Suppressor macrophage treated with lipopolysaccharide for 1 hour (primary cell): ENCODE data around the gene CAPN5.
"Not testable (repeated sequence)": the region's sequence is repeated elsewhere in the genome, so short reads cannot be mapped to it uniquely, and the experiment has no call there.

Experiments
- DNase-seq, 3 donors: peaks; one replicate each; pipeline ENCODE4 v3.0.0-alpha.2; 2020 to 2022

Gene CAPN5

DNA sequence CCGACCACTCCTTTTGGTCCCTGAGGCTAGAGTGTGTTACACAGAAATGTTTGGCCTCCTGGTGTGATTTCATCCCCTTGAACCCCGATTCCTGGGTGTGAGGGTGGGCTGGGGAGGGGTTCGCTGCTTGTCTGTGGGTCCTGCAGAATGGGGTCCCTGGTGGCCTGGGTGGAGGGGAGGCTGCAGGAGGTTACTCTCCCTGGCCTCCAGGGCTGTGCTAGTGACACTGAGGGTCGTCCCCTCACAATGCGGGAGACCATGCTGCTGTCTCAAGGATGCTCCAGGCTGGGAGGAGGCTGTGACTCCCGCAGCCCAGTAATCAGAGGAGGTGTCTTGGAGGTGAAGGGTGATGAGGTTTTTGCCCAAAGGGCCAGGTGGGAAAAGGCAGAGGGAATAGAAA lies 18.9 kb downstream of the CAPN5 start:
- no peak for DNase-seq

GRCh38 chr11:77086521-77087472 lies 20.0 kb downstream of the CAPN5 start:
- no peak for DNase-seq

DNA sequence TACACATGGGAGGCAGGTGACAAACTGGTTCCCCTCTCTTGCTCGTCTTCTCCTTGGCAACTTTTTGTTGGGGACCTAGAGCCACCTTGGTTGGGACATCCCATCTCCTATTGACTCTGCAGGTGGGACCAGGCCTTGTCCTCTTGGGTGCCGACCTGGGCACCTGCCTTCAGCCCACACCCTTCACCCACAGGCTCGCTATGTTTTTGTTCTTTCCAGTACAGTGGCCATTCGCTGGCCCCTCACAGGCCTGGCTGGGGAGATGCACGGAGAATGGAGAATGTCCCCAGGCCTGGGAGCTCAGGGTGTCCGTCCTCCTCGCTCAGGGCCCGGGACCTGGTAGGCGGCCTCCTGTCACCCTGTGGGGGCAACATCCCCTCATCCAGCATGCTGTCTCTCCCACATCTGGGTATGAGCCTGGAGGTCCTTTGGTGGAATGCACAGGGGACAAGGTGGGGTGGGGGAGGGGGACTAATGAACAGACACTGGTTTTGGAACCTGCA lies 21.0 kb downstream of the CAPN5 start:
- DNase-seq: no peak

DNA sequence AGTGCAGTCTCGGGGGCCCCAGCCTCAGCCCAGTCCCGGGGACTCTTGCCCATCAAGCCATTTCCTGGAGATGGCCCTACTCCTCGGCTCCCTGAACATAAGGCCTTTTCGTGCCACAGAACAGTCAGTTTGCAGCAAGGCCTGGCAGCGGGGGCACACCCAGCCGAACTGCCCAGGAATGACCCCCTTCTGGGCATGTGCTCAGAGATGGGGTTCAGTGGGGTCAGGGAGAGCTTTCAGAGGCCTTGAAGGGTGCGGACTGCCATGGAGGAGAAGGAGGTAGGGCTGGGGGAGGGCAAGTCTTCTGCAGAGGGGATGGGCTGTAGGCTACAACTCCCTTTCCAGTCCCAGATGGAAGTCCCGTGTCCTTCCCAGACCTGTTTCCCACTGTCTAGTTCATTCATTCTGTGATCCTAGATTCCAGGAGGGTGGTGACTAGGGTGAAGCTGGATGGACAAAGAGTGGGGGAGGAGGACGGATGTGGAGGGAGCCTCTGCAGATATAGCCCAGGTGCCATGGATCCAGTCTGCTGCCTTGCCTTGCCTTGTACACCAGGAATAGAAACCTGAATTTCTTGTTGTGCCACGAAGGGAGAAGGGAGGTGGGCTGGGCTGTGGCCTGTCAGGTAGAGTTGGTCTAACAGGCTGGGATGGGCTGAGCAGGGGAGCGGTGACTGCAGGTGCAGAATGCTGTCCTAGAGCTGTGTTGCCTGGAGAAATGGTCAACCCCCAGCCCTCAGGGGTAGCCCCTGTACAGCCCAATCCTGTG lies 21.6 kb downstream of the CAPN5 start:
- no peak for DNase-seq

- DNase-seq: no peak
These were observed 22.3 kb downstream of the CAPN5 start for GRCh38 chr11:77089004-77089545.

DNA sequence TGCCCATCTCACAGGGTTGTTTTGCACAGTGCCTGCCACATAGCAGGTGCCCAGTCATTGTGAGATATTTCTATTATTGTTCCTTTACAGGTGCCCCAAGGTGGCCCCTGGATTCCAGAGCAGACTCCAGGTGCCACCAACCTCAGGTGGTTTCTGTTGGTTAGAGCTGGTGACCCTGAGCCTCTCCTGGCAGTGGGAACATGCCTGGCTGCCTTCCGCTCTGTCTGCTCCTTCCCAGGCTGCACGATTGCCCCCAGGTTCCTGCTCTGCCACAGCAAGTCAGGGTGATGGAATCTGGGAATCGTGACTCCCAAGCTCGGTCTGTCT lies 23.2 kb downstream of the CAPN5 start:
- DNase-seq: no peak

- DNase-seq: no peak
These were observed 23.8 kb downstream of the CAPN5 start for GRCh38 chr11:77090373-77091111.

DNA sequence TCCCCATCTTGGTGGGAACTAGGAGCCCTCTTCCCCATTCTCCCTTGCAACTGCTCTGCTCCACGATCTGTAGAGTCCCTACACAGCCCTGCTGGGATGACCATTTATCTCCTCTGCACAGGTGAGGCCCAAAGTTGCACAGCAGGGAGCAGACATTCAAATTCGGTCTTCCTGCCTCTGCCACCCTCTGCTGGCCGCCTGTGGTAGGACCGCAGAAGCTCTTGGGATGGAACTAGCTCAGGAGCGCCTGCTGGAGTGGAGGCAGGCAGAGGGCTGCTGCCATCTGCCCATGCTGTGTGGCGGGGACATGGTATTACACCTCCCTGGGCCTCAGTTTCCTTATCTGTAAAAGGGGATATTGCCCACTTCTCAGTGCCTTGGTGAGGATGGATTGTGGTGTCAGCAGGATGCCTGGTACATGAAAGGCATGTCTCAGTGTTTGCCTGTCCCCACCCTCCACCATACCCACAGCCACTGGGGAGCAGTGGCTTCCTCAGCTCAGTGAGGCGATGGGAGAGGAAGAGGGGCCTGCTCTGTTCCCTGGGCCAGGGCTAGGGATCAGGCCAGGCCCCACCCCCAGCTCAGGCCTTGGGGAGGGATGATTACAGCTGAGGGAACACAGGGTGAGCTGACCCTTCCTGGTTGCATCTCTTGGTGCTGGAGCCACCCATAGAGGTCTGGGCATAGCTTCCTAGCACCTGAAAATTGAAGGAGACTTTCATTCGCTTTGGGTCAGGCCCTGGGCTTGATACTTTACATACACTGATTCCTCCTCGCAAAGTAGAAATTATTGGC lies 24.6 kb downstream of the CAPN5 start:
- peak; percentile 76 to 86 (median 82) for DNase-seq

GRCh38 chr11:77092382-77092781 lies 25.6 kb downstream of the CAPN5 start:
- no peak for DNase-seq

GRCh38 chr11:77093056-77093891 lies 26.5 kb downstream of the CAPN5 start:
- DNase-seq: no peak

DNA sequence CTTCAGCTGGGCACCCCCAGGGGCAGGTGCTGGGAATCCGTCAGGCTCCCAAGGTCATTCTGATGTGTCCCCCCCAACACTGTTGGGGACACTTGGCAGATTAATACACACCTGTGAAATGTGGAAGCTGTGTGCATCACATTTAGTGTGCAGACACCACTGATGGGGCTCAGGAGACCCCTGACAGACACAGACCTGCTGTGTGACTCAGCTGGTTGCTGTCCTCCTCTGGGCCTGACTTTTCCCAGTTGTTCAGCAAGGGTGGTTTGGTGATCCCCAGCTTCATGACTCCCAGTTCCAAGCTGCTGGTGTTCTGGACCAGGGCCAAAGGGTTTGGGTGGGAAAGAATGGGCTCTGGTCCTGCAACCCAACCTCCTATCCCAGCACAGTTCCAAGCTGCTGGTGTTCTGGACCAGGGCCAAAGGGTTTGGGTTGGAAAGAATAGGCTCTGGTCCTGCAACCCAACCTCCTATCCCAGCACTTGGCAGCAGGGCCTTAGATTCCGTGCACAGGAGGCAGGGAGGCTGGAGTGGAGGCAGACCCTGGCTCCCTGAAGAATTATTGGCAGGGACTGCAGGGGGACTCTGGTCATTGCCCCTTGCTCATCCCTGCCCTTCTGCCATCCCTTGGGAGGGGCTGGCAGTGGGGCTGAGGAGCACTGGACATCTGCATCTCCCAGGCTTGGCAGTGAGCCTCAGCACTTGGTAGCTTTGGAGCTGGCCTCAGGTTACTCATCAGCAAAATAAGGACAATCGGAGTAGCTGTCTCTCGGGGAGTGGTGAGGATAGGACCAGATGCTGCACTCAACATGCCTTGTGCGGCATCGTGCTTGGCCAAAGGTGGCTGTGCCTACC lies 27.4 kb downstream of the CAPN5 start:
- DNase-seq: no peak

DNA sequence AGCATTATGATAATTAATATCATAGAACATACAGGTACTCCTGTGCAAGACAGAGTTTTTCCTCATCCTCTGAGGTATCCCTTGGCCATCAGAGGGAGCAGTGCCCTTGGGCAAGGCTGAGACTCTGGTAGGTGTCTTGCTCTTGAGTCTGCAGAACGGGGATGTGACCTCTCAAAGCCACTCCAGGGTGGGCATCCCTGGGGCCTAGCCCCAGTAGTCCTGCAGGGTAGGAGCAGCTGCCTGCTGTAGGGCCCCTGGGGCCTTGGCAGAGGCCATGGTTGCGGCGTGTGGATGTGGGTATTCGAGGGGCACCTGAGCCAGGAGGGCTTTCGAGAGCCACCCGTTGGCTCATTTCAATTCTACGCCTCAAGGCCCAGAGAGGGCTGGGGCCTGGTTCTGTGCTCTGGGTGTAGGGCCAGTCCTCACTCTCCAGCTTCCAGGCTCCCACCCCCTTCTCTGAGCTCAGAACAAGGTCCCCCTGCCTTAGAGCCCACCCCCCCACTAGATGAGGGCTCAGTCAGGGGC lies 28.1 kb downstream of the CAPN5 start:
- DNase-seq: no peak

GRCh38 chr11:77095551-77096490 lies 29.1 kb downstream of the CAPN5 start:
- no peak for DNase-seq

DNA sequence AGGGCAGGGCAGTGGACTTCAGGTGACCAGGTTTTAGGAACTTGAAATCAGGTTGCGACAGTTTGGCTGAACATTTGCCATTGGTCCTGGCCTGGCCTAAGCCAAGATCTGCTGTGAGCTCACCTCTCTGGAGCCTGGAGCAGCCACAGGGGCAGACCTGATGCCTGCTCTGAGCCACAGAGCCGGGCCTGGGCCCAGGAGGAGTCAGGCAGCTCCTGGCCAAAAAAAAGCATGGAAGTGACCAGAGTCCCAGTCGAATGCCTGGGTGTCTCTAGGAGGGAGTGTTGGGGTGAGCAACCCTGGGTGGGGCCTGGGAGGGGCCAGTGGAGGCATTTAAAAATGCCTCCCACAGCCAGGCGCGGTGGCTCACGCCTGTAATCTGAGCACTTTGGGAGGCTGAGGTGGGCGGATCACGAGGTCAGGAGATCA lies 29.8 kb downstream of the CAPN5 start:
- no peak for DNase-seq

- DNase-seq: not testable (repeated sequence)
These were observed 30.4 kb downstream of the CAPN5 start for GRCh38 chr11:77097180-77097579.

GRCh38 chr11:77100166-77101042 lies 33.6 kb downstream of the CAPN5 start:
- DNase-seq: no peak

DNA sequence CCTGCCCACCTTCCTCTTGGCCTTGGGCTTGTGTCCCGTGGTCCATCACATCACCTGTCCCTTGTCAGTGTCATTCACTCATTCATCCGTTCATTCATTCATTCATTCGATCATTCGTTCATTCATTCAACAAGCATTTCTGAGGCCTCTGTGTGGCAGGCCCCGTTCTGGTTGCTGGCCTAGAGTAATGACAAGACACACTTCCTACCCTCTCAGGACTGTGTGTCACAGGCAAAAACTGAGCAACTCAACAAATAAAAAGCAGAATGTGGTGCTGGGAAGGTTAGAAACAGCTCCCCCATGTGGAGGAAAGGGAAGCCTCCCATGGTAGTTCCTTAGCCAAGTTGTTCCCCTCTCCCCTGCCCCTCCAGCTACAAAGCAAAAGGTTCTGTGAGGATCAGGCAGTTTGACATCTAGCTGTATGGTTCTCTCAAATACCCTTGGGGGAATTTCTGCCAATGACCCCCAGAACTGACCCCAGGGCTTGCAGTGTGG lies 34.3 kb downstream of the CAPN5 start:
- peak; percentile 61 to 68 (median 64) for DNase-seq
